Fibroblast of pulmonary artery (primary cell): ENCODE measurements around the gene CFAP73.
"Not testable (repeated sequence)": the region's sequence is repeated elsewhere in the genome, so short reads cannot be mapped to it uniquely, and the experiment has no call there.

ENCODE experiments used
- DNase-seq: peaks from one replicate; pipeline ENCODE4 v3.0.0-alpha.2; 2010; ENCODE audit warnings: low read depth
- H3K4me3 ChIP-seq: replicated peaks from 2 replicates; pipeline ENCODE4 v1.5.1; 2011; ENCODE audit warnings: low read depth, mild to moderate bottlenecking, control low read depth, low read length, moderate library complexity
- CTCF ChIP-seq: IDR thresholded peaks from 2 replicates; pipeline ENCODE4 v1.5.1; 2011; ENCODE audit warnings: mild to moderate bottlenecking, control low read depth, low read length, inconsistent platforms; ENCODE audit errors: missing control alignments

Gene CFAP73

GRCh38 chr12:113136128-113136989, 13.2 kb upstream of the CFAP73 start:
- DNase-seq = no peak
- TF ChIP-seq CTCF = no peak

DNA sequence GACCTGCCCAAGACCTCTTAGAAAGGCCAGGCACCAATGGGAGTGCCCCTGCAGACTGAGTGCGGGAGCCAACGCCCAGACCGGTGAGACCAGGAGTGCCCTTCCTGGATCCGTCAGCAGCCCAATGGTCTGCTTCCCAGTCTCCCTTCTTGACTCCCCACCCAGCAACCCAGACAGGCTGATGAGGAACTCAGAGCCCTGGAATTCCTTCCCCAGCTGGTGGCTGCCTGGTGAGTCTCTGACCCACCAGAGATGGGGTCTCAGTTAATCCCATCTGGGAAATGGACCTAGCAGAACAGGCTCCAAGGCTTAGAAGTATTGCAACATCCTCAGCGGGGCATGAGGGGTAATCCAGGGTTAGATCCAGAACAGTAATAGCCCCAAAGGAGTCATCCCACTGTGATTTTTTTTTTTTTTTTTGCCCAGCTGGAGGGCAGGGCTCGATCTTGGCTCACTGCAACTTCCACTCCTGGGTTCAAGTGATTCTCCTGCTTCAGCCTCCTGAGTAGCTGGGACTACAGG, 12.5 kb upstream of the CFAP73 start:
- no peak overlapping the region for H3K4me3 ChIP-seq
- no peak for DNase-seq
- no peak for TF ChIP-seq CTCF

More at GRCh38 chr12:113136128-113136989, 13.2 kb upstream of the CFAP73 start:
- no peak overlapping the region for H3K4me3 ChIP-seq

GRCh38 chr12:113137861-113138783, 11.4 kb upstream of the CFAP73 start:
- no peak for TF ChIP-seq CTCF
- no peak for DNase-seq
- no peak overlapping the region for H3K4me3 ChIP-seq

DNA sequence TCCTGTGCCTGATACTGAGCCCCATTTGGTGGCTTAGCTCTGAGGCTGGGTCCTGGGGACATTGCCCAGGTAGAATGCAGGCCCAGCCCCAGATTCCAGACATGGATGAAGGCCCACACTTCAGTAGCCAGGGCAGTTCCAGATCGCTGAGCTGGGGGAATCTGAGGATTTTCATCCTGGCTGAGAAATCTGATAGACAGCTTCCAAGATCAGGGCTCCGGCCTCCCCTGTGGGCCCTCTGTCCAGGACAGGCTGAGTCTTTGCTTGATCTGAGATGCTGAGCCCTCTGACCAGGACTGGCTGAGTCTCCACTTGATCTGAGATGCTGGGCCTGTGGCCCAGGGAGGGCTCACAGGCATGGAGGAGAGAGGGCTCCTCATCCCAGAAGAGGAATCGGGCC, 10.7 kb upstream of the CFAP73 start:
- no peak for TF ChIP-seq CTCF
- no peak overlapping the region for H3K4me3 ChIP-seq
- DNase-seq = no peak

- TF ChIP-seq CTCF = no peak
- no peak for DNase-seq
- H3K4me3 ChIP-seq = no peak overlapping the region
Observed at GRCh38 chr12:113140706-113141105, 8.8 kb upstream of the CFAP73 start.

- not testable (repeated sequence) for H3K4me3 ChIP-seq, DNase-seq
Observed at GRCh38 chr12:113141716-113142115, 7.8 kb upstream of the CFAP73 start.
